HG02852 (cell line): ENCODE data around the gene REEP6.
A peak's percentile ranks its signal among the peaks of the same experiment; 100 is the strongest.
"Not testable (repeated sequence)": the region's sequence is repeated elsewhere in the genome, so short reads cannot be mapped to it uniquely, and the experiment has no call there.

Experiments used
- ATAC-seq: cut with Tn5 transposase; IDR thresholded peaks from one replicate; pipeline ENCODE4 v1.9.1; 2021; ENCODE audit warnings: mild to moderate bottlenecking, moderate library complexity; ENCODE audit not compliant: unreplicated experiment

REEP6 gene

DNA sequence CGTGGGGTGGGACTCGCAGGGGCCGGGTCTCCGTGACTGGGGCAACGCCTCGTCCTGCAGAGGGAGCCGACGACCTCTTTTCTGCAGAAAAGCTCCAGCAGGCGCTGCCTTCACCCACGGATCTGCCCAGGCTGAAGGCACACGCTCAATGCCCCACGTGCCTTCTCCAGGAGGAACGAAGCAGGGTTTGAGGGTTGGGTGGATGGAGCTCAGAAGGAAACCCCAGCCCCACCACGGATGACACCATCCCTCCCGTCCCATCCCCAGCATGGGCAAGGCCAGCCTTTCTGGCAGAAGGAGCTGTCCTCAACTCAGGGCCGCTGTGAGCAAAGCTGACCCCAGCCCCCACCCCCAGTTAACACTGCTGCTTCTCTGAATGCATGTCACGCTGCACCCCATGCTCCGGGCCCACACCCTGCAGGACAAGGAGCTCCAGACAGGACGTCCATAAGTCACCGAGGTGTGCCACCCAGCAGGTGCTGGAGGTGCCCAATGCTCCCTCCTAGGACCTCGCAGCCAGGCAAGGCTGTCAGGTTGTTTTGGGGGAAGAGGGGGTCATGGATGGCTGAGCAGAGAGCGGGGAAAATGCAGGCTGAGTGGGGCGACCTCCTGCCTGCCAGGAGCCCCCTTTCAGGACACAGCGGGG is 19.3 kb upstream of the REEP6 start:
- no peak for ATAC-seq

DNA sequence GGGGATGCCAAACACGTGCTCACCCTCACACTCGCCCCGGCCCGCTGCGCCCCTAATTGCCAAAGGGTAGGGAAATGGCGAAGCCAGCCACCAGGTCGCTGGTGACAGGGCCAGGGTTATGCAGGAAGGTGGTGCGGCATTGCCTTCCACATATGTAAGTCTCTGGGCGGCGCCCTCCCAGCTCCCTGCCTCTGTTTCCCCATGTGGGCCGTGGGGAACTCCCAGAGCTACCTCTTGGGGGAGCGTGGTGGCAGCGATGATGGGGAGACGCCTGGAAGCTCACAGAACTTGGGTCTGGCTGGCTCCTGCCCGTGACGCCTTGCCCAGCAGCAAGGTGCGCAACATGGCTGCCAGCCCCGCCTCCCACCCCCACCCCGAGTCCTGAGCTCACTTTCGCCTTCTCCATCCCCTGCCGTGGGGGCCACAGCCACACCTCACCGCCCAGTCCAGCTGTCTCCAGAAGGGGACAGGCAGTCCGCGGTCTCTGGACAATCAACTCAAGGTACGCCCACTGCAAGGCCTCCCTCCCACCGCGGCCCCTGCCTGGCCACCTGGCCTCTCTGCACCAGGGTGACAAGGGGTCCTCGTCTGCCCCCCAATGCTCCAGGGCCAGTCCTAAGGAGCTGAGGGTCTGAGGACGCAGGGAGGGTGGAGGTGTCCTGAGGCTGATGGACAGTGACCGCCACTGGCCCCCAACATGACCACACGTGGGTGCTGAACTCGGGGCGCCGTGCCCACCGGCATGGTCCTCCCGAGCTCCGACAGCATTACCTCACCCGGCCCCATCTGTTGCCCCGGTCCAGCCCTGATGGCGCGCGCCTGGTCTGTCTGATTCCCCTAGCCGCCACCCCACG is 18.5 kb upstream of the REEP6 start:
- no peak for ATAC-seq

- no peak for ATAC-seq
These were observed 17.7 kb upstream of the REEP6 start for GRCh38 chr19:1473085-1473851.

GRCh38 chr19:1474011-1474764 is 16.8 kb upstream of the REEP6 start:
- no peak for ATAC-seq

DNA sequence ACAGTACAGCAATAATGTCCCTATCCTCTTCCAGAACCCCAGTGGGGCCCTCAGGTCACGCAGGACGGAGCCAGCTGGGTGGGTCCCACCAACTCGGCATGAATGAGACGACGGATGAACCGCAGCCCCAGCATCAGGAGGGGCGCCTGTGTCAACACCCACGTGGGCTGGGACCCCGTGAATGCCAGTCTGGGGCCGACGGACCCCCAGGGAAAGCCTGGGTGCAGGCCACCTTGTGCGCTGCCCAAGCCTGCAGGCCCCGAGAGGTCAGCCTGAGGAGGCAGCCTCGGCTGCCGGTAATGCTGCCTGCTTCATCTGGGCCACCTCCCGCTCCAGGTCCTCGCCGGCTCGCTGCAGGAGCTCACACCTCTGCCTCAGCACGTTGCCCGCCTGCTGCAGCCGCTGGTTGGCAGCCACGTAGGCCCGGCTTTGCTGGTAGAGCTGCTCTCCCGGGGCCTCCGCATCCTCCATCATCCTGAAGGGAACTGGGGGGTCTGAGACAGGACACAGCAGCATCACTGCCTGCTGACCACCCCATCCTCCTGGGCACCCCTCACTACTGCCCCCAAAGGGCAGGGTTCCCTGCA is 16.1 kb upstream of the REEP6 start:
- no peak for ATAC-seq

DNA sequence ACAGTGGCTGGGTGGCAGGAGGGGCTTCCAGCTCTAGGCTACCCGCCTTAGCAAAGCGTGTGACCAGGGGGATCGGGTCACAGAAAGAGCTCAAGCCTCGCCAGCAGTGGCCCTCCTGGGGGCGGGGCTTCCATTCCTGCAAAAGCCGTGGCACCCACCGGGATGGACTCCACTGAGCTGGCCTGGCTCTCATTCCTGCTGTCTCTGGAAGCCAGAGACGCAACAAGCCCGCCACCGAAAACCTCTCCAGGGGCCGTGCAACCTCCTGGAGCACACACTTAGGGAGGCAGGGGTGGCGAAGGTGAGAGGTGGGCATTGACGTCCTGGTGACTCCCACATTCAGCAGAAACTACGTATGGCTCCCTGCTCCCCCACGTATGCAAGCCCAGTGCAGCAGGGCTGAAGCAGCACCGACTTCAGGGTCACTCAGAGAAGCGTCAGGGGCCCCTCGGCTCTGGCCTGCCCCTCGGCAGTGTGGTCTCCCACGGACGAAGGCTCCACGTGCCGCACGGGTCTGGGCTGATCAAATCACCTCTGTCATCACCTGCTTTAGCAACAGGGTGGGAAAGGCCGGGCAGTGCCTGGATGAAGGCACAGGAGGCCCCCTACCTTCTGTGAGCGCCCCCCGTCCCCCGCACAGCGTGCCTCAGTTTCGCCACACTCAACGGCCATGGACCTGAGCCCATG is 15.1 kb upstream of the REEP6 start:
- ATAC-seq = no peak

DNA sequence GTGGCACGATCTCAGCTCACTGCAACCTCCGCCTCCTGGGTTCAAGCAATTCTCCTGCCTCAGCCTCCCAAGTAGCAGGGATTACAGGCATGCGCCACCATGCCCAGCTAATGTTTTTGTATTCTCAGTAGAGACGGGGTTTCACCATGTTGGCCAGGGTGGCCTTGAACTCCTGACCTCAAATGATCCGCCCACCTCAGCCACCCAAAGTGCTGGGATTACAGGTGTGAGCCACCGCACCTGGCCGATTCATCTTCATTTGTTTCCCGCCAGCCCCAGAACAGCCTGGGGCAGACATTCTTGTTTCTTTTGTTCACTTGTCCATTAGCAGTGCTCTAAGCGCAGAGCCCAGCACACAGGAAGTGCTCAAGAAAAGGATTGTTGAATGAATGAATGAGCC is 13.9 kb upstream of the REEP6 start:
- ATAC-seq = not testable (repeated sequence)

- ATAC-seq = peak; percentile 81
These were observed 11.9 kb upstream of the REEP6 start, which contains the start of gene C19orf25 for GRCh38 chr19:1478934-1479707. TSS of gene C19orf25 (minus strand) at chr19:1479215. CDS start at chr19:1478903, 312 bp downstream.

DNA sequence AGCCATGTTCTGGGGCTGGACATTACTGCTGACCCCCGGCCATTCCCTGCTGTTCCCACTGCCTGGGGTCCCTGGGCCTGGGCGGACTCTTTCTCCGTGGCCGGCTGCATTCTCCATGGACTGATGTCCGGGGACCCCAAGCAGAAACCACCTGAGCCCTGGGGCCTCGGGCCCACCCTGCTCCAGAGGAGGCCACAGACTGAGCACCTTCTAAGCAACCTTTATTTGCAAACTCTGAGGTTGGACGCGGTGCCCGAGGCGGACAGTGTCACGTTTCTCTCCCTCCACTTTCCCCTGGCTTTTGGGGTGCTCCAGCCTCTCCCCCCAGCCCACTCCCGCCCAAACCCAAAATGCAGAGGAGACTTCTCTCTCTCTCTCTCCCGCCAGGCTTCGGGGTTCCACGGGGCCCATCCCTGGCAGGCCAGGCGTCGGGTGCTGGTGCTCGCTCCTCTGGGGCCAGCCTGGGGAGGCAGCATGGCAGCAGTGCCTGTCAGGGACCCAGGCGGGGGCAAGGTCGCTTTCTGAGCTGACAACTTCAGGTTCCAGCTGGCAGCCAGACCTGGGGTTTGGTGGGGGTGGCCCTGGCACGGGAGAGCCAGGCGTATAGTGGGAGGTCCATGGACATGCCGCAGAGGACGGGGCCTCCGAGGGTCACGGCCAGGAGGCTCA is 9.6 kb upstream of the REEP6 start:
- no peak for ATAC-seq

GRCh38 chr19:1481893-1482360 is 9.1 kb upstream of the REEP6 start:
- no peak for ATAC-seq

DNA sequence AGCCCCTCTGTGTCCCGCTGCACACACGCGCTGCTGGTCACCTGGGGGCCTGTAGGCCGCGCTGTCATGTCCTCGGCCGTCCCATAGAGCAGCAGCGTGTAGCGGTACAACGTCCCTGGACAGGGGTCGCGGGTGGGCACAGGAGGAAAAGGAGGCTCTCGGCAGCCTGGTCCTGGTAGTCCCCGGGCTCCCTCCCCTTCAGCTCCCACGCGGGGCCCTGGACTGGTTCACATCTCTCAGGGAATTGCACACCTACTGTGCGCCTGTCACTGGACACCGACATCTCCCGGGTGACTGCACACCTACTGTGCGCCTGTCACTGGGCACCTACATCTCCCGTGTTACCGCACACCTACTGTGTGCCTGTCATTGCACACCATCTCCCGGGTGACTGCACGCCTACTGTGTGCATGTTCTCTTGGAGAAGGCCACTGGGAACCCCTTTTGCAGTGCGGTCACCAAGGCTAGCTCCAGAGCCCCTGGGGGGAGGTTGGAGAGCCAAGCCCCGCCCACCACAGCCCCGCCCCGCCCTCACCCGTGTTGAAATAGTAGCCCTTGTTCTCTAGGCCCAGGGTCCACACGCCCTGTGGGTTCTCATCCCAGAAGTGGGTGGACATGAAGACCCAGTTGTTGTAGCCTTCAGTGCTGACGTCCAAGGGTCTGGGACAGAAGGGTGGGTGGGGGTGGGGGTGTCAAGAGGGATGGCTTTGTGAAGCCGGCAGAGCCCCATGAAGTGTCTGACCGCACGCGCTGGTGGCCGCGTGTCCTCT is 8.4 kb upstream of the REEP6 start:
- no peak for ATAC-seq

GRCh38 chr19:1483131-1483978 is 7.6 kb upstream of the REEP6 start:
- no peak for ATAC-seq

DNA sequence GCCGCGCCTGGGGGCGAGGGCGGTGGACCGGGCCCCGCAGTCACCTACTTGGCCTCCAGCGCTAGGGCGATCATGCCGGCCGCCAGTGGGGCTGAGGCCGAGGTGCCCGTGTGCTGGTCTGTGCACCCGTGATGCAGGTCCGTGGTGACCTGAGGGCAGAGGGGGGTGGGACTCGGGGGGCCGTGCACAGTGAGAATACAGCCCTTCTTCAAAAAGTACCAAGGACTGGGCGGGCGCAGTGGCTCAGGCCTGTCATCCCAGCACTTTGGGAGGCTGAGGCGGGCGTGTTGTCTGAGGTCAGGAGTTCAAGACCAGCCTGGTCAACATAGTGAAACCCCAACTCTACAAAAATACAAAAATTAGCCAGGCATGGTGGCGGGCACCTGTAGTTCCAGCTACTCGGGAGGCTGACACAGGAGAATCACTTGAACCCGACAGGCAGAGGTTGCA is 7.0 kb upstream of the REEP6 start:
- ATAC-seq = no peak

GRCh38 chr19:1486720-1487575 is 4.0 kb upstream of the REEP6 start:
- no peak for ATAC-seq

DNA sequence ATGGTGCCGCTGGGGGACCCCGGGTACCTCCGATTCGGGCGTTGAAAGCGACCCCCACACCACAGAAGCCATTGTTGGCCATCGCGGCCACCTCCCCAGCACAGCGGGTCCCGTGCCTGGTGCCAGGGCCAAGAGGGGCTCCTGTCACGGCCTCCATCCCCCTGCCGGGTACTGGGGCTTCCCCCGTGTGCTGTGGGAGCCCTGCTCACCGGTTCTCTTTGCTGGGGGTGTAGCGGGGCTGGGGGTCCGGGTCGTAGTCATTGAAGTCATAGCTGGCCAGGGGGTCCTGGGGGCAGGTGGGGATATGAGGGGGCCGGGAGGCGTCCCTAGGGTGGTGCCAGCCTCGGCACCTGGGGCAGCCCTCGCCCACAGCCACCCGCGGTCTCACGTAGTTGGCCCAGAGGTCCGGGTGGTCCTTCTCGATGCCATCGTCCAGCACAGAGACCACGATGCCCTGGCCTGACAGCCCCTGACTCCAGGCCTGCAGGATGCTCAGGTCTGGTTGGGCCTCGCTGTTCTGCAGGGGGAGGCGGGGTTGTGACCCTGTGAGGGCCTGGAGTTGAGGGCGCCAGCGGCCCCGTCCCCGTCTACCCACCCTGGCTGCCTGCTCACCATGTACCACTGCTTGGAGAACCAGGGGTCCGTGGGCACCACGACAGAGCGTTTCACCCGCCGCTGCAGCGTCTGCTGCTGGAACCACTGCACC is 3.3 kb upstream of the REEP6 start:
- no peak for ATAC-seq
